Esophagus muscularis mucosa (tissue), 3 donors: ENCODE results near the gene ST3GAL3.

Experiments used
- POLR2A ChIP-seq: fragments of 450-650 bp; IDR thresholded peaks from one replicate; pipeline ENCODE4 v1.6.1; 2017; ENCODE audit warnings: antibody characterized with exemption, moderate library complexity, mild to moderate bottlenecking, low read depth
- POLR2AphosphoS5 ChIP-seq, 2 donors: sonication (generic); formaldehyde crosslinking; IDR thresholded peaks; one replicate each; pipeline ENCODE4 v1.6.1; 2017; ENCODE audit warnings: antibody characterized with exemption in 2 of 2
- TF ChIP-seq, protein P1 (sequence below), 3 experiments: fragments of 200-600 bp in 2 of 3; fragments of 450-650 bp in 1 of 3; sonication (generic) in 2 of 3; IDR thresholded peaks; one replicate each; pipeline ENCODE4 v1.5.1; 2017 to 2019; ENCODE audit warnings: antibody characterized with exemption in 3 of 3, mild to moderate bottlenecking in 2 of 3, moderate library complexity in 1 of 3

DNA sequence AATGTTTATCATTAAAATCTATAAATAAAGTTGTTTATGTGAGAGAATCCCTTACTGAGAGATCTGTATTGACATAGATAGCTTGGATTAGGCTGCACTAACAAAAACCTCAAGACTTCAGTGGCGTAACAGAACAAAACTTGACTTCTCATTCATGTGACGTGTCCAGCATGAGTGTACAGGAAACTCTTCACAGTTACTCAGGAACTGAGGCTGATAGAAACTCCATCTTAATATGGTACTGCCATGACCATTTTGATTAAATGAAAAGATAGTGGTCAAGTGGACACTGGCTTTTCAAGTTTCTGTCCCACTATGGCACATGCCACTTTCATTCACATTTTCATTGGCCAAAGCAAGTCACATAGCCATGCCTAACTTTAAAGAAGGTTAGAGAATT is 3.7 kb downstream of the ST3GAL3 start:
- TF ChIP-seq, protein P1, sequence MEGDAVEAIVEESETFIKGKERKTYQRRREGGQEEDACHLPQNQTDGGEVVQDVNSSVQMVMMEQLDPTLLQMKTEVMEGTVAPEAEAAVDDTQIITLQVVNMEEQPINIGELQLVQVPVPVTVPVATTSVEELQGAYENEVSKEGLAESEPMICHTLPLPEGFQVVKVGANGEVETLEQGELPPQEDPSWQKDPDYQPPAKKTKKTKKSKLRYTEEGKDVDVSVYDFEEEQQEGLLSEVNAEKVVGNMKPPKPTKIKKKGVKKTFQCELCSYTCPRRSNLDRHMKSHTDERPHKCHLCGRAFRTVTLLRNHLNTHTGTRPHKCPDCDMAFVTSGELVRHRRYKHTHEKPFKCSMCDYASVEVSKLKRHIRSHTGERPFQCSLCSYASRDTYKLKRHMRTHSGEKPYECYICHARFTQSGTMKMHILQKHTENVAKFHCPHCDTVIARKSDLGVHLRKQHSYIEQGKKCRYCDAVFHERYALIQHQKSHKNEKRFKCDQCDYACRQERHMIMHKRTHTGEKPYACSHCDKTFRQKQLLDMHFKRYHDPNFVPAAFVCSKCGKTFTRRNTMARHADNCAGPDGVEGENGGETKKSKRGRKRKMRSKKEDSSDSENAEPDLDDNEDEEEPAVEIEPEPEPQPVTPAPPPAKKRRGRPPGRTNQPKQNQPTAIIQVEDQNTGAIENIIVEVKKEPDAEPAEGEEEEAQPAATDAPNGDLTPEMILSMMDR (IDR thresholded peaks at IDR 0.05): no peak
- TF ChIP-seq POLR2AphosphoS5 (IDR thresholded peaks at IDR 0.05) (no peak), POLR2A (no peak)
